H9 (cell line): ENCODE measurements around the gene FEZ2. TPM values are rescaled to one million over a fixed set of nuclear protein-coding genes. Genes with fewer than 3 reads are reported as not detected.

ENCODE experiments used
- DNase-seq: peaks from one replicate; pipeline ENCODE4 v3.0.0-alpha.2; 2017
- H2AFZ ChIP-seq: one replicate; pipeline ENCODE4 v1.6.1; 2013; ENCODE audit warnings: mild to moderate bottlenecking, low read length, control low read depth, moderate library complexity
- H2AK5ac ChIP-seq: 2 replicates; pipeline ENCODE4 v1.6.1; 2013; ENCODE audit warnings: low read length, control low read depth, mixed read lengths; ENCODE audit not compliant: insufficient read length
- H2BK120ac ChIP-seq: one replicate; pipeline ENCODE4 v1.6.1; 2013; ENCODE audit warnings: low read depth, mild to moderate bottlenecking, low read length, control low read depth, inconsistent platforms; ENCODE audit not compliant: poor library complexity, severe bottlenecking
- H2BK12ac ChIP-seq: 2 replicates; pipeline ENCODE4 v1.6.1; 2013; ENCODE audit warnings: low read length, control low read depth, mixed read lengths, low read depth; ENCODE audit not compliant: insufficient read length
- H2BK15ac ChIP-seq: 2 replicates; pipeline ENCODE4 v1.6.1; 2013; ENCODE audit warnings: low read depth, low read length, control low read depth
- H2BK20ac ChIP-seq: one replicate; pipeline ENCODE4 v1.6.1; 2013; ENCODE audit warnings: low read depth, mild to moderate bottlenecking, low read length, control low read depth, inconsistent platforms; ENCODE audit not compliant: poor library complexity, severe bottlenecking
- H2BK5ac ChIP-seq: 2 replicates; pipeline ENCODE4 v1.6.1; 2013; ENCODE audit warnings: low read length, control low read depth, mixed read lengths; ENCODE audit not compliant: insufficient read length
- H3K14ac ChIP-seq: 2 replicates; pipeline ENCODE4 v1.6.1; 2013; ENCODE audit warnings: low read length, control low read depth; ENCODE audit not compliant: insufficient read depth
- H3K18ac ChIP-seq: 2 replicates; pipeline ENCODE4 v1.6.1; 2013; ENCODE audit warnings: low read depth, mild to moderate bottlenecking, mixed read lengths, low read length, control low read depth; ENCODE audit not compliant: insufficient read length
- H3K23ac ChIP-seq: 2 replicates; pipeline ENCODE4 v1.6.1; 2013; ENCODE audit warnings: low read length, control low read depth, mixed read lengths, low read depth; ENCODE audit not compliant: insufficient read length
- H3K23me2 ChIP-seq: 2 replicates; pipeline ENCODE4 v1.6.1; 2013; ENCODE audit warnings: low read depth, mild to moderate bottlenecking, mixed read lengths, low read length, control low read depth; ENCODE audit not compliant: insufficient read length, poor library complexity, severe bottlenecking
- H3K27ac ChIP-seq: 2 replicates; pipeline ENCODE4 v1.5.1; 2013; ENCODE audit warnings: low read length, control low read depth, mixed read lengths, low read depth; ENCODE audit not compliant: insufficient read length
- H3K27me3 ChIP-seq: 2 replicates; pipeline ENCODE4 v1.6.1; 2013; ENCODE audit warnings: low read length, control low read depth, inconsistent platforms; ENCODE audit not compliant: insufficient read depth
- H3K4ac ChIP-seq: 2 replicates; pipeline ENCODE4 v1.6.1; 2013; ENCODE audit warnings: low read depth, mild to moderate bottlenecking, control low read depth, inconsistent platforms, low read length, moderate library complexity
- H3K4me1 ChIP-seq: 2 replicates; pipeline ENCODE4 v1.6.1; 2013; ENCODE audit warnings: low read length, control low read depth, inconsistent platforms; ENCODE audit not compliant: insufficient read depth
- H3K4me2 ChIP-seq: 2 replicates; pipeline ENCODE4 v1.6.1; 2013; ENCODE audit warnings: low read length, control low read depth, mixed read lengths; ENCODE audit not compliant: insufficient read length, insufficient read depth
- H3K56ac ChIP-seq: 2 replicates; pipeline ENCODE4 v1.6.1; 2013; ENCODE audit warnings: low read depth, mild to moderate bottlenecking, mixed read lengths, low read length, control low read depth; ENCODE audit not compliant: insufficient read length
- H3K79me1 ChIP-seq: 2 replicates; pipeline ENCODE4 v1.6.1; 2013; ENCODE audit warnings: low read depth, mild to moderate bottlenecking, moderate library complexity, low read length, control low read depth, inconsistent platforms; ENCODE audit not compliant: insufficient read depth, poor library complexity, severe bottlenecking
- H3K79me2 ChIP-seq: 2 replicates; pipeline ENCODE4 v1.6.1; 2013; ENCODE audit warnings: low read length, control low read depth, inconsistent platforms; ENCODE audit not compliant: insufficient read depth
- H3K9ac ChIP-seq: 2 replicates; pipeline ENCODE4 v1.6.1; 2013; ENCODE audit warnings: low read length, control low read depth, mixed read lengths; ENCODE audit not compliant: insufficient read length; ENCODE audit errors: extremely low read depth
- H3K9me3 ChIP-seq: one replicate; pipeline ENCODE4 v1.6.1; 2013; ENCODE audit warnings: low read depth, low read length, inconsistent platforms; ENCODE audit not compliant: control insufficient read depth
- H3T11ph ChIP-seq: one replicate; pipeline ENCODE4 v1.6.1; 2013; ENCODE audit warnings: mild to moderate bottlenecking, low read length, control low read depth, inconsistent platforms
- H4K20me1 ChIP-seq: one replicate; pipeline ENCODE4 v1.6.1; 2013; ENCODE audit not compliant: control insufficient read depth, insufficient read length, insufficient read depth
- H4K5ac ChIP-seq: 2 replicates; pipeline ENCODE4 v1.6.1; 2013; ENCODE audit warnings: low read depth, mild to moderate bottlenecking, mixed read lengths, low read length, control low read depth; ENCODE audit not compliant: insufficient read length
- H4K8ac ChIP-seq: replicated peaks from 2 replicates; pipeline ENCODE4 v1.6.1; 2013; ENCODE audit warnings: low read length, control low read depth, mixed read lengths, low read depth; ENCODE audit not compliant: insufficient read length
- H4K91ac ChIP-seq: 2 replicates; pipeline ENCODE4 v1.6.1; 2013; ENCODE audit warnings: low read depth, mild to moderate bottlenecking, moderate library complexity, mixed read lengths, low read length, control low read depth; ENCODE audit not compliant: insufficient read length
- H3K27ac Mint-ChIP-seq, 3 experiments: 2 replicates in 2 of 3; 3 replicates in 1 of 3; pipeline ENCODE4 v1.8.0; 2020 to 2021; ENCODE audit warnings: mixed read lengths in 3 of 3, mild to moderate bottlenecking in 1 of 3, moderate library complexity in 1 of 3
- H3K27me3 Mint-ChIP-seq: 2 replicates; pipeline ENCODE4 v1.8.0; 2021; ENCODE audit warnings: low read depth, mild to moderate bottlenecking, moderate library complexity, mixed read lengths
- H3K36me3 Mint-ChIP-seq, 3 experiments: 2 replicates in 2 of 3; 3 replicates in 1 of 3; pipeline ENCODE4 v1.8.0; 2020 to 2021; ENCODE audit warnings: low read depth in 3 of 3, mixed read lengths in 3 of 3; ENCODE audit not compliant: insufficient read depth in 1 of 3
- H3K4me1 Mint-ChIP-seq, 2 experiments: 2 replicates each; pipeline ENCODE4 v1.8.0; 2020; ENCODE audit warnings: mixed read lengths in 2 of 2
- H3K4me3 Mint-ChIP-seq, 2 experiments: 2 replicates in 1 of 2; 3 replicates in 1 of 2; pipeline ENCODE4 v1.8.0; 2020 to 2021; ENCODE audit warnings: mild to moderate bottlenecking in 2 of 2, mixed read lengths in 2 of 2, moderate library complexity in 1 of 2
- H3K9me3 Mint-ChIP-seq, 2 experiments: 2 replicates in 1 of 2; 3 replicates in 1 of 2; pipeline ENCODE4 v1.8.0; 2020; ENCODE audit warnings: mild to moderate bottlenecking in 2 of 2, mixed read lengths in 2 of 2, moderate library complexity in 1 of 2
- WGBS: extraction: QIAGEN DNeasy Blood & Tissue Kit; methylation state at CpG from one replicate; pipeline ENCODE4 v1.1.7; 2013; ENCODE audit warnings: missing lambda C conversion rate, low lambda C conversion rate, mixed read lengths; ENCODE audit not compliant: insufficient read length; ENCODE audit errors: extremely low coverage; 5-methylcytosine and 5-hydroxymethylcytosine counted together
- total RNA-seq: library from RNA; stranded (reverse); gene quantifications from 2 replicates; pipeline ENCODE4 v1.2.1, GENCODE V29; 2021
- TF ChIP-seq, protein P1 (sequence below): fragments of 200-600 bp; sonication (generic); conservative IDR thresholded peaks from 3 replicates; pipeline ENCODE4 v1.8.0; 2021; ENCODE audit warnings: antibody characterized with exemption, mild to moderate bottlenecking

Gene FEZ2
- total RNA-seq, 1 experiment from 2014 or later: 27.7 TPM

DNA sequence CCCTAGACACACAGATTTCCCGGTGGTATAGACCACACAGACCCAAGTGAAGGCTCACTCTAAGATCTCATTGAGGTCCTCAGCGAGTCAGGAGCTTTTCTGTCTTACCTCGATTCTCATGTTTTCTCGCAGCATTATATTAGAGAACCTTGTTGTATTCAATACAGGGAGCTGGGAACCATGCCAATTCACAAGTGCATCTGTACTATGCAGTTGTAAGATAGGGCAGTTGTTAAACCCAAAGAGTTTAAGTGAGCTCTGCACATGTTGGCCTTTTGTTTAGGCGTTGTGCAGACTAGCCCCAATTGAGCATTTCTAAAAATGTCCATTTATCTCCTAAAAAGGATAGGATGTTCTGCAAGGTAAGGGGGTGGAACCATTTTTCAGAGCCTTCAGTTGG lies 59.6 kb downstream of the FEZ2 start:
- DNase-seq: no peak
- H3K18ac ChIP-seq: no peak overlapping the region
- no peak overlapping the region for H3K56ac ChIP-seq
- no peaks in the 10 kb centered on the region for H3K79me1 ChIP-seq
- no peaks in the 10 kb centered on the region for H3K4me1 ChIP-seq
- H2AK5ac ChIP-seq: no peak overlapping the region
- no peak overlapping the region for H2BK12ac ChIP-seq
- Mint-ChIP-seq H3K9me3 (no peaks in the 10 kb centered on the region), H3K4me1 (no peaks in the 10 kb centered on the region), H3K27ac (no peak overlapping the region), H3K4me3 (no peak overlapping the region), H3K27me3 (no peaks in the 10 kb centered on the region), H3K36me3 (peaks cover 8 to 33% (median 12%) of the 10 kb centered on the region in 3 experiments; a peak in 6 of 7 replicates)
- no peak overlapping the region for H3K4ac ChIP-seq
- no peak overlapping the region for H3K27ac ChIP-seq
- no CpG with 5 or more reads among the region's 5 CpGs for WGBS
- H4K8ac ChIP-seq: no peak overlapping the region
- H3K9ac ChIP-seq: no peak overlapping the region
- H2AFZ ChIP-seq: no peak overlapping the region
- H3T11ph ChIP-seq: no peak overlapping the region
- H2BK15ac ChIP-seq: no peak overlapping the region
- no peaks in the 10 kb centered on the region for H3K79me2 ChIP-seq
- no peaks in the 10 kb centered on the region for H4K20me1 ChIP-seq
- H2BK5ac ChIP-seq: no peak overlapping the region
- no peak overlapping the region for H2BK20ac ChIP-seq
- no peak overlapping the region for H2BK120ac ChIP-seq
- H3K23ac ChIP-seq: no peak overlapping the region
- H3K14ac ChIP-seq: no peak overlapping the region
- H3K9me3 ChIP-seq: no peaks in the 10 kb centered on the region
- H4K91ac ChIP-seq: no peak overlapping the region
- TF ChIP-seq, protein P1, sequence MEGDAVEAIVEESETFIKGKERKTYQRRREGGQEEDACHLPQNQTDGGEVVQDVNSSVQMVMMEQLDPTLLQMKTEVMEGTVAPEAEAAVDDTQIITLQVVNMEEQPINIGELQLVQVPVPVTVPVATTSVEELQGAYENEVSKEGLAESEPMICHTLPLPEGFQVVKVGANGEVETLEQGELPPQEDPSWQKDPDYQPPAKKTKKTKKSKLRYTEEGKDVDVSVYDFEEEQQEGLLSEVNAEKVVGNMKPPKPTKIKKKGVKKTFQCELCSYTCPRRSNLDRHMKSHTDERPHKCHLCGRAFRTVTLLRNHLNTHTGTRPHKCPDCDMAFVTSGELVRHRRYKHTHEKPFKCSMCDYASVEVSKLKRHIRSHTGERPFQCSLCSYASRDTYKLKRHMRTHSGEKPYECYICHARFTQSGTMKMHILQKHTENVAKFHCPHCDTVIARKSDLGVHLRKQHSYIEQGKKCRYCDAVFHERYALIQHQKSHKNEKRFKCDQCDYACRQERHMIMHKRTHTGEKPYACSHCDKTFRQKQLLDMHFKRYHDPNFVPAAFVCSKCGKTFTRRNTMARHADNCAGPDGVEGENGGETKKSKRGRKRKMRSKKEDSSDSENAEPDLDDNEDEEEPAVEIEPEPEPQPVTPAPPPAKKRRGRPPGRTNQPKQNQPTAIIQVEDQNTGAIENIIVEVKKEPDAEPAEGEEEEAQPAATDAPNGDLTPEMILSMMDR: no peak
- no peak overlapping the region for H3K4me2 ChIP-seq
- no peaks in the 10 kb centered on the region for H3K27me3 ChIP-seq
- H3K23me2 ChIP-seq: no peaks in the 10 kb centered on the region
- H4K5ac ChIP-seq: no peak overlapping the region
